Measurements from ENCODE around the gene NAALADL2.
"Not testable (repeated sequence)": the region's sequence is repeated elsewhere in the genome, so short reads cannot be mapped to it uniquely, and the experiment has no call there.

The NAALADL2 gene

GRCh38 chr3:175349168-175349567 lies 490.0 kb downstream of the NAALADL2 start:
- Mint-ChIP-seq H3K4me3 (no peak overlapping the region), H3K4me1 (ENCODE audit: low read depth) (peaks cover 2% of the 10 kb centered on the region), H3K9me3 (peaks cover 9% of the 10 kb centered on the region), H3K36me3 (ENCODE audit: low read depth) (no peaks in the 10 kb centered on the region), H3K27ac (no peak overlapping the region), H3K27me3 (ENCODE audit: low read depth) (no peaks in the 10 kb centered on the region)
- DNase-seq (ENCODE audit: low spot score), result no peak

GRCh38 chr3:175355801-175356335 lies 496.7 kb downstream of the NAALADL2 start:
- no peak overlapping the region for H3K4me3 Mint-ChIP-seq
- no peaks in the 10 kb centered on the region for H3K36me3 Mint-ChIP-seq (ENCODE audit: low read depth)

GRCh38 chr3:175356899-175357324 lies 497.8 kb downstream of the NAALADL2 start:
- H3K4me1 Mint-ChIP-seq (ENCODE audit: low read depth), result no peaks in the 10 kb centered on the region
- H3K4me3 Mint-ChIP-seq, result no peak overlapping the region
- no peaks in the 10 kb centered on the region for H3K36me3 Mint-ChIP-seq (ENCODE audit: low read depth)
- no peak overlapping the region for H3K27ac Mint-ChIP-seq
- H3K9me3 Mint-ChIP-seq, result peaks cover 4% of the 10 kb centered on the region
- no peak for DNase-seq (ENCODE audit: low spot score)
- no peaks in the 10 kb centered on the region for H3K27me3 Mint-ChIP-seq (ENCODE audit: low read depth)

More at GRCh38 chr3:175355801-175356335, 496.7 kb downstream of the NAALADL2 start:
- Mint-ChIP-seq H3K27me3 (ENCODE audit: low read depth) (no peaks in the 10 kb centered on the region), H3K9me3 (peaks cover 6% of the 10 kb centered on the region), H3K27ac (no peak overlapping the region), H3K4me1 (ENCODE audit: low read depth) (peaks cover 2% of the 10 kb centered on the region)
- DNase-seq (ENCODE audit: low spot score), result no peak

GRCh38 chr3:175357758-175358157 lies 498.6 kb downstream of the NAALADL2 start:
- Mint-ChIP-seq H3K4me1 (ENCODE audit: low read depth) (no peaks in the 10 kb centered on the region), H3K4me3 (no peak overlapping the region), H3K27ac (no peak overlapping the region), H3K9me3 (peaks cover 6% of the 10 kb centered on the region), H3K36me3 (ENCODE audit: low read depth) (no peaks in the 10 kb centered on the region), H3K27me3 (ENCODE audit: low read depth) (no peaks in the 10 kb centered on the region)
- no peak for DNase-seq (ENCODE audit: low spot score)

GRCh38 chr3:175358935-175359334 lies 499.8 kb downstream of the NAALADL2 start:
- Mint-ChIP-seq H3K9me3 (peaks cover 15% of the 10 kb centered on the region), H3K4me1 (ENCODE audit: low read depth) (no peaks in the 10 kb centered on the region), H3K4me3 (no peak overlapping the region), H3K27me3 (ENCODE audit: low read depth) (no peaks in the 10 kb centered on the region), H3K27ac (no peak overlapping the region), H3K36me3 (ENCODE audit: low read depth) (no peaks in the 10 kb centered on the region)
- no peak for DNase-seq (ENCODE audit: low spot score)

GRCh38 chr3:175370426-175370825 lies 511.3 kb downstream of the NAALADL2 start:
- not testable (repeated sequence) for DNase-seq (ENCODE audit: low spot score)

GRCh38 chr3:175371187-175371586 lies 512.1 kb downstream of the NAALADL2 start:
- not testable (repeated sequence) for DNase-seq (ENCODE audit: low spot score); H3K36me3 Mint-ChIP-seq (ENCODE audit: low read depth); H3K27ac Mint-ChIP-seq; H3K9me3 Mint-ChIP-seq; H3K4me1 Mint-ChIP-seq (ENCODE audit: low read depth); H3K4me3 Mint-ChIP-seq; H3K27me3 Mint-ChIP-seq (ENCODE audit: low read depth)

More at GRCh38 chr3:175370426-175370825, 511.3 kb downstream of the NAALADL2 start:
- not testable (repeated sequence) for H3K36me3 Mint-ChIP-seq (ENCODE audit: low read depth); H3K4me1 Mint-ChIP-seq (ENCODE audit: low read depth); H3K27me3 Mint-ChIP-seq (ENCODE audit: low read depth); H3K9me3 Mint-ChIP-seq; H3K4me3 Mint-ChIP-seq; H3K27ac Mint-ChIP-seq

GRCh38 chr3:175374705-175375104 lies 515.6 kb downstream of the NAALADL2 start:
- H3K27ac Mint-ChIP-seq, result no peak overlapping the region
- no peaks in the 10 kb centered on the region for H3K4me1 Mint-ChIP-seq (ENCODE audit: low read depth)
- H3K4me3 Mint-ChIP-seq, result no peak overlapping the region
- no peaks in the 10 kb centered on the region for H3K36me3 Mint-ChIP-seq (ENCODE audit: low read depth)
- DNase-seq (ENCODE audit: low spot score), result no peak
- no peaks in the 10 kb centered on the region for H3K9me3 Mint-ChIP-seq
- H3K27me3 Mint-ChIP-seq (ENCODE audit: low read depth), result no peaks in the 10 kb centered on the region

GRCh38 chr3:175378348-175378747 lies 519.2 kb downstream of the NAALADL2 start:
- Mint-ChIP-seq H3K27me3 (ENCODE audit: low read depth) (no peaks in the 10 kb centered on the region), H3K27ac (no peak overlapping the region), H3K4me3 (no peak overlapping the region), H3K36me3 (ENCODE audit: low read depth) (no peaks in the 10 kb centered on the region), H3K9me3 (no peaks in the 10 kb centered on the region), H3K4me1 (ENCODE audit: low read depth) (no peaks in the 10 kb centered on the region)
- DNase-seq (ENCODE audit: low spot score), result no peak

- Mint-ChIP-seq H3K9me3 (no peaks in the 10 kb centered on the region), H3K36me3 (ENCODE audit: low read depth) (no peaks in the 10 kb centered on the region)
- DNase-seq (ENCODE audit: low spot score), result no peak
These were observed 522.6 kb downstream of the NAALADL2 start for GRCh38 chr3:175381685-175382084.

GRCh38 chr3:175383371-175383770 lies 524.2 kb downstream of the NAALADL2 start:
- H3K4me1 Mint-ChIP-seq (ENCODE audit: low read depth), result no peaks in the 10 kb centered on the region
- no peak overlapping the region for H3K4me3 Mint-ChIP-seq
- H3K27me3 Mint-ChIP-seq (ENCODE audit: low read depth), result no peaks in the 10 kb centered on the region
- H3K36me3 Mint-ChIP-seq (ENCODE audit: low read depth), result no peaks in the 10 kb centered on the region
- no peak overlapping the region for H3K27ac Mint-ChIP-seq
- no peak for DNase-seq (ENCODE audit: low spot score)
- H3K9me3 Mint-ChIP-seq, result no peaks in the 10 kb centered on the region

More at GRCh38 chr3:175381685-175382084, 522.6 kb downstream of the NAALADL2 start:
- H3K4me3 Mint-ChIP-seq, result no peak overlapping the region
- H3K27ac Mint-ChIP-seq, result no peak overlapping the region
- no peaks in the 10 kb centered on the region for H3K27me3 Mint-ChIP-seq (ENCODE audit: low read depth)
- H3K4me1 Mint-ChIP-seq (ENCODE audit: low read depth), result no peaks in the 10 kb centered on the region

GRCh38 chr3:175383813-175384212 lies 524.7 kb downstream of the NAALADL2 start:
- Mint-ChIP-seq H3K27me3 (ENCODE audit: low read depth) (no peaks in the 10 kb centered on the region), H3K27ac (no peak overlapping the region), H3K36me3 (ENCODE audit: low read depth) (no peaks in the 10 kb centered on the region), H3K9me3 (no peaks in the 10 kb centered on the region), H3K4me3 (no peak overlapping the region), H3K4me1 (ENCODE audit: low read depth) (no peaks in the 10 kb centered on the region)
- no peak for DNase-seq (ENCODE audit: low spot score)

- H3K9me3 Mint-ChIP-seq, result no peaks in the 10 kb centered on the region
- no peaks in the 10 kb centered on the region for H3K27me3 Mint-ChIP-seq (ENCODE audit: low read depth)
- no peaks in the 10 kb centered on the region for H3K4me1 Mint-ChIP-seq (ENCODE audit: low read depth)
- H3K4me3 Mint-ChIP-seq, result no peak overlapping the region
- no peaks in the 10 kb centered on the region for H3K36me3 Mint-ChIP-seq (ENCODE audit: low read depth)
- no peak overlapping the region for H3K27ac Mint-ChIP-seq
- DNase-seq (ENCODE audit: low spot score), result no peak
These were observed 525.4 kb downstream of the NAALADL2 start for GRCh38 chr3:175384569-175384968.

- no peak overlapping the region for H3K4me3 Mint-ChIP-seq
- H3K36me3 Mint-ChIP-seq (ENCODE audit: low read depth), result no peaks in the 10 kb centered on the region
- no peaks in the 10 kb centered on the region for H3K27me3 Mint-ChIP-seq (ENCODE audit: low read depth)
- no peak for DNase-seq (ENCODE audit: low spot score)
- no peaks in the 10 kb centered on the region for H3K9me3 Mint-ChIP-seq
- H3K27ac Mint-ChIP-seq, result no peak overlapping the region
- no peaks in the 10 kb centered on the region for H3K4me1 Mint-ChIP-seq (ENCODE audit: low read depth)
These were observed 527.5 kb downstream of the NAALADL2 start for GRCh38 chr3:175386630-175387029.

GRCh38 chr3:175389560-175389959 lies 530.4 kb downstream of the NAALADL2 start:
- Mint-ChIP-seq H3K4me3 (no peak overlapping the region), H3K27me3 (ENCODE audit: low read depth) (no peaks in the 10 kb centered on the region), H3K36me3 (ENCODE audit: low read depth) (no peaks in the 10 kb centered on the region), H3K27ac (no peak overlapping the region), H3K9me3 (peaks cover 5% of the 10 kb centered on the region), H3K4me1 (ENCODE audit: low read depth) (no peaks in the 10 kb centered on the region)
- no peak for DNase-seq (ENCODE audit: low spot score)

Measured in T-helper 2 cell treated with Interferon-gamma antibody and Interleukin-4, amounts not matched to agents 5 μg/mL and 100 μg/mL, for 36 hours (primary cell).